ENCODE results near the gene WFDC2.

Gene WFDC2

DNA sequence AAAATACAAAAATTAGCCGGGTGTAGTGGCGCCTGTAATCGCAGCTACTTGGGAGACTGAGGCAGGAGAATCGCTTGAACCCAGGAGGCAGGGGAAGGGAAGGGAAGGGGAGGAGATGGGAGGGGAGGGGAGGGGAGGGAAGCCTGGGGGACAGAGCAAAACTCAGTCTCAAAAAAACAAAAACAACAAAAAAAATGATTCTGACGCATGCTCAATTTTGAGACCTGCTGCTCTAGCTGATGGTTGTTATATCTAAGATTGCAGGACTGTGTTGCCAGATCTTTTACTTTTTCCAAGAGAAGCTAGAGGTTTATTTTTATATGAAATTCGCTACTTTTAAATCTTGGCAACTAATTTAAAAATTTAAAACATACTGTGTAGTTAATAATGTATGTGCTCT is 2.4 kb upstream of the WFDC2 start:
- TF ChIP-seq, protein P1, sequence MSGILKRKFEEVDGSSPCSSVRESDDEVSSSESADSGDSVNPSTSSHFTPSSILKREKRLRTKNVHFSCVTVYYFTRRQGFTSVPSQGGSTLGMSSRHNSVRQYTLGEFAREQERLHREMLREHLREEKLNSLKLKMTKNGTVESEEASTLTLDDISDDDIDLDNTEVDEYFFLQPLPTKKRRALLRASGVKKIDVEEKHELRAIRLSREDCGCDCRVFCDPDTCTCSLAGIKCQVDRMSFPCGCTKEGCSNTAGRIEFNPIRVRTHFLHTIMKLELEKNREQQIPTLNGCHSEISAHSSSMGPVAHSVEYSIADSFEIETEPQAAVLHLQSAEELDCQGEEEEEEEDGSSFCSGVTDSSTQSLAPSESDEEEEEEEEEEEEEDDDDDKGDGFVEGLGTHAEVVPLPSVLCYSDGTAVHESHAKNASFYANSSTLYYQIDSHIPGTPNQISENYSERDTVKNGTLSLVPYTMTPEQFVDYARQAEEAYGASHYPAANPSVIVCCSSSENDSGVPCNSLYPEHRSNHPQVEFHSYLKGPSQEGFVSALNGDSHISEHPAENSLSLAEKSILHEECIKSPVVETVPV (CRISPR knock-in tag; IDR thresholded peaks at IDR 0.05), result no peak
- TF ChIP-seq ZNF8 (CRISPR knock-in tag; IDR thresholded peaks at IDR 0.05) (no peak), RARB (CRISPR knock-in tag; IDR thresholded peaks at IDR 0.05) (no peak), BACH2 (CRISPR knock-in tag; IDR thresholded peaks at IDR 0.05; ENCODE audit: borderline replicate concordance) (no peak)

GRCh38 chr20:45467861-45468260 is 1.7 kb upstream of the WFDC2 start:
- ATAC-seq, result no peak
- TF ChIP-seq ISL1 (CRISPR knock-in tag; IDR thresholded peaks at IDR 0.05), result no peak
- no peak for TF ChIP-seq ZNF565 (CRISPR knock-in tag; conservative IDR thresholded peaks at IDR 0.05; ENCODE audit: low read depth)
- TF ChIP-seq ZC3H10 (CRISPR knock-in tag; IDR thresholded peaks at IDR 0.05), result no peak
- no peak for TF ChIP-seq GLIS3 (CRISPR knock-in tag; IDR thresholded peaks at IDR 0.05)
- no peak for TF ChIP-seq ESRRG (CRISPR knock-in tag; IDR thresholded peaks at IDR 0.05)
- no peak for TF ChIP-seq ARNTL (CRISPR knock-in tag; IDR thresholded peaks at IDR 0.05; ENCODE audit: borderline replicate concordance, low read depth)
- no peak for TF ChIP-seq CSDC2 (CRISPR knock-in tag; IDR thresholded peaks at IDR 0.05)
- no peak for TF ChIP-seq CREB5 (CRISPR knock-in tag; IDR thresholded peaks at IDR 0.05; ENCODE audit: low read depth)
- no peak for TF ChIP-seq TCF4 (CRISPR knock-in tag; IDR thresholded peaks at IDR 0.05; ENCODE audit: borderline replicate concordance)
- TF ChIP-seq, protein P2, sequence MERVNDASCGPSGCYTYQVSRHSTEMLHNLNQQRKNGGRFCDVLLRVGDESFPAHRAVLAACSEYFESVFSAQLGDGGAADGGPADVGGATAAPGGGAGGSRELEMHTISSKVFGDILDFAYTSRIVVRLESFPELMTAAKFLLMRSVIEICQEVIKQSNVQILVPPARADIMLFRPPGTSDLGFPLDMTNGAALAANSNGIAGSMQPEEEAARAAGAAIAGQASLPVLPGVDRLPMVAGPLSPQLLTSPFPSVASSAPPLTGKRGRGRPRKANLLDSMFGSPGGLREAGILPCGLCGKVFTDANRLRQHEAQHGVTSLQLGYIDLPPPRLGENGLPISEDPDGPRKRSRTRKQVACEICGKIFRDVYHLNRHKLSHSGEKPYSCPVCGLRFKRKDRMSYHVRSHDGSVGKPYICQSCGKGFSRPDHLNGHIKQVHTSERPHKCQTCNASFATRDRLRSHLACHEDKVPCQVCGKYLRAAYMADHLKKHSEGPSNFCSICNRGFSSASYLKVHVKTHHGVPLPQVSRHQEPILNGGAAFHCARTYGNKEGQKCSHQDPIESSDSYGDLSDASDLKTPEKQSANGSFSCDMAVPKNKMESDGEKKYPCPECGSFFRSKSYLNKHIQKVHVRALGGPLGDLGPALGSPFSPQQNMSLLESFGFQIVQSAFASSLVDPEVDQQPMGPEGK (CRISPR knock-in tag; IDR thresholded peaks at IDR 0.05; ENCODE audit: borderline replicate concordance), result no peak
- no peak for TF ChIP-seq ZNF8 (CRISPR knock-in tag; IDR thresholded peaks at IDR 0.05)
- TF ChIP-seq, protein P3, sequence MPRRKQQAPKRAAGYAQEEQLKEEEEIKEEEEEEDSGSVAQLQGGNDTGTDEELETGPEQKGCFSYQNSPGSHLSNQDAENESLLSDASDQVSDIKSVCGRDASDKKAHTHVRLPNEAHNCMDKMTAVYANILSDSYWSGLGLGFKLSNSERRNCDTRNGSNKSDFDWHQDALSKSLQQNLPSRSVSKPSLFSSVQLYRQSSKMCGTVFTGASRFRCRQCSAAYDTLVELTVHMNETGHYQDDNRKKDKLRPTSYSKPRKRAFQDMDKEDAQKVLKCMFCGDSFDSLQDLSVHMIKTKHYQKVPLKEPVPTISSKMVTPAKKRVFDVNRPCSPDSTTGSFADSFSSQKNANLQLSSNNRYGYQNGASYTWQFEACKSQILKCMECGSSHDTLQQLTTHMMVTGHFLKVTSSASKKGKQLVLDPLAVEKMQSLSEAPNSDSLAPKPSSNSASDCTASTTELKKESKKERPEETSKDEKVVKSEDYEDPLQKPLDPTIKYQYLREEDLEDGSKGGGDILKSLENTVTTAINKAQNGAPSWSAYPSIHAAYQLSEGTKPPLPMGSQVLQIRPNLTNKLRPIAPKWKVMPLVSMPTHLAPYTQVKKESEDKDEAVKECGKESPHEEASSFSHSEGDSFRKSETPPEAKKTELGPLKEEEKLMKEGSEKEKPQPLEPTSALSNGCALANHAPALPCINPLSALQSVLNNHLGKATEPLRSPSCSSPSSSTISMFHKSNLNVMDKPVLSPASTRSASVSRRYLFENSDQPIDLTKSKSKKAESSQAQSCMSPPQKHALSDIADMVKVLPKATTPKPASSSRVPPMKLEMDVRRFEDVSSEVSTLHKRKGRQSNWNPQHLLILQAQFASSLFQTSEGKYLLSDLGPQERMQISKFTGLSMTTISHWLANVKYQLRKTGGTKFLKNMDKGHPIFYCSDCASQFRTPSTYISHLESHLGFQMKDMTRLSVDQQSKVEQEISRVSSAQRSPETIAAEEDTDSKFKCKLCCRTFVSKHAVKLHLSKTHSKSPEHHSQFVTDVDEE (CRISPR knock-in tag; IDR thresholded peaks at IDR 0.05), result no peak
- TF ChIP-seq, protein P4, sequence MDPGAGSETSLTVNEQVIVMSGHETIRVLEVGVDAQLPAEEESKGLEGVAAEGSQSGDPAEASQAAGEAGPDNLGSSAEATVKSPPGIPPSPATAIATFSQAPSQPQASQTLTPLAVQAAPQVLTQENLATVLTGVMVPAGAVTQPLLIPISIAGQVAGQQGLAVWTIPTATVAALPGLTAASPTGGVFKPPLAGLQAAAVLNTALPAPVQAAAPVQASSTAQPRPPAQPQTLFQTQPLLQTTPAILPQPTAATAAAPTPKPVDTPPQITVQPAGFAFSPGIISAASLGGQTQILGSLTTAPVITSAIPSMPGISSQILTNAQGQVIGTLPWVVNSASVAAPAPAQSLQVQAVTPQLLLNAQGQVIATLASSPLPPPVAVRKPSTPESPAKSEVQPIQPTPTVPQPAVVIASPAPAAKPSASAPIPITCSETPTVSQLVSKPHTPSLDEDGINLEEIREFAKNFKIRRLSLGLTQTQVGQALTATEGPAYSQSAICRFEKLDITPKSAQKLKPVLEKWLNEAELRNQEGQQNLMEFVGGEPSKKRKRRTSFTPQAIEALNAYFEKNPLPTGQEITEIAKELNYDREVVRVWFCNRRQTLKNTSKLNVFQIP (CRISPR knock-in tag; IDR thresholded peaks at IDR 0.05; ENCODE audit: borderline replicate concordance, low read depth), result no peak
- TF ChIP-seq OSR1 (CRISPR knock-in tag; IDR thresholded peaks at IDR 0.05), result no peak
- TF ChIP-seq ZFP30 (CRISPR knock-in tag; IDR thresholded peaks at IDR 0.05), result no peak

More for the DNA sequence above, 2.4 kb upstream of the WFDC2 start:
- ATAC-seq, result no peak

DNA sequence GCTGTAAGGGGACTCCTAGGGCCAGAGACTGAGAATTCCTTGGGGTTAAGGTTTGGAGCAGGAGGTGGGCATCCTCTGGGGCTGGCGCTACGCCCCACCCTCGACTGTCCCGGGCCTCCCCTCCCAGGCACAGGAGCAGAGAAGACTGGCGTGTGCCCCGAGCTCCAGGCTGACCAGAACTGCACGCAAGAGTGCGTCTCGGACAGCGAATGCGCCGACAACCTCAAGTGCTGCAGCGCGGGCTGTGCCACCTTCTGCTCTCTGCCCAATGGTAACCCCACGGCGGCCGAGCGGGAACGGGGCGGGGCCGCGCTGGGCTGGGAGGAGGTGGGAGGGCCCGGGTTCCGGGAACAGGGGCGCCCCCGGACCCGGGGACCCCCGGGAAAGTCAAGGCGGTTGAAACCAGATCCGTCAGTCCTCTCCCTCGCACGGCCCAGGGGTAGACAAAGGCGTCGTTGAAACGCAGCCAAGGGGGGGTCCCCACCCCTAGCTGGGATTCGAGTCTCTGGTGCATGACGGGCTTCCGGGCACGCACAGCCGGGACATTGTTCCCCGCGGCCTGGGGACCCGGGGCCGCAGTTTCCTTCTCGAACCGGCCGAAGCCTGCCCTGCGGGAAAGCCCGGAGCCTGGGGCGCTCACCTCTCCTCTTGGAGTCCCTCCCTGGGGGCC is 844 bp downstream of the WFDC2 start:
- ATAC-seq, result peak; percentile 89
- TF ChIP-seq GLIS3 (CRISPR knock-in tag; IDR thresholded peaks at IDR 0.05) (no peak), ARNTL (CRISPR knock-in tag; IDR thresholded peaks at IDR 0.05; ENCODE audit: borderline replicate concordance, low read depth) (no peak), ZNF70 (CRISPR knock-in tag; IDR thresholded peaks at IDR 0.05) (no peak), PPARA (CRISPR knock-in tag; IDR thresholded peaks at IDR 0.05; ENCODE audit: borderline replicate concordance) (no peak)
- TF ChIP-seq, protein P3 (CRISPR knock-in tag; IDR thresholded peaks at IDR 0.05), result no peak
- TF ChIP-seq, protein P1 (CRISPR knock-in tag; IDR thresholded peaks at IDR 0.05), result no peak
- TF ChIP-seq, protein P4 (CRISPR knock-in tag; IDR thresholded peaks at IDR 0.05; ENCODE audit: borderline replicate concordance, low read depth), result no peak

Measured in SK-N-SH treated with all-trans-retinoic acid at 6 μM for 48 hours (cell line).